NCI-H446 treated with DMSO at 0.1 percent for 48 hours (cell line): Measurements from ENCODE around the gene PLCB1.
"Not testable (repeated sequence)": the region's sequence is repeated elsewhere in the genome, so short reads cannot be mapped to it uniquely, and the experiment has no call there.

ENCODE experiments used
- DNase-seq: peaks from one replicate; lab custom pipeline; 2025; lab: John Stamatoyannopoulos, UW

The PLCB1 gene

DNA sequence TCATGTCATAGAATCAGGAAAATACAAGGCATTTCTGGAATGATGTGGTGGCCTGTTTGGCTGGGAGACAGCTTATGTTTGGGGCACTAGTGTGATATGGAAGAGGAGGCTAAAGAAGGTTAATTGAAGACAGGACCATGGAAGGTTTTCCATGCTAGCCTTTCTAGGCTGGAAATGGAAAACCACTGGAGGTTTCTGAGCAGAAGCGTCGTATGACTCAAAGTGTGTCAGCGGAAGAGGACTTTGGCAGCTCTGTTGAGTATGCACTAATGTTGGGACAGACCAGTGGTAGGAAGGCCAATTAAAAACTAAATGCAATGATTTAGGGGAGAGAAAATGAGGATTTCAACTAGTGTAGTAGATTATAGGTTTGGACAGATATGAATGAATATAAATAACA is 413.1 kb downstream of the PLCB1 start:
- DNase-seq, result no peak

DNA sequence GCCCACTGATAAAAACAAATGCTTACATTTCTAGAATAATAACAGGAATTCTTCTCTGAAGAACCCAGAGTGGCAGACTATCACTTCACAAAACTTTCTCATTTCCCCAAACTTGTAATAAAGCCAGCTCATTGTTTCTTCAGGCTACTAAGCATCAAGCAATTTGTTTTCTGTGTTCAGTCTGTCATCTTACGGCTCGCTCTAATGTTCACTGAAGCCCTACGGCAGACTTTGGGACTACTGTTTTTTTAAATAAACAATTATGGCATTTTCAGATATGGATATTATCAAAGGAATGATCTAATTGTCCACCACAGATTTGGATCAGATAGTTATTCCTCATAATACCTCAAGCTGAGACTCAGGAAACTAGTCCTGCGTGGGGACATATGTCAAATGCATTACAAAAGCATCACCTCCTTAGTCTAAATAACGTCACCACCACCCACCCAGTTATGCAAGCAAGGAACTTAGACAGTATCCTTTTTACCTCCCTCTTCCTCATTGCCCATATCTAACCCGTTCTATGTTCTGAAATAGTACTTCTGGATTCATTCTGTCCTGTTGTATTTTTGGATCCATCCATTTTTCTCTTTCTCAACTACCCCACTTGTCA is 415.1 kb downstream of the PLCB1 start:
- DNase-seq, result no peak

DNA sequence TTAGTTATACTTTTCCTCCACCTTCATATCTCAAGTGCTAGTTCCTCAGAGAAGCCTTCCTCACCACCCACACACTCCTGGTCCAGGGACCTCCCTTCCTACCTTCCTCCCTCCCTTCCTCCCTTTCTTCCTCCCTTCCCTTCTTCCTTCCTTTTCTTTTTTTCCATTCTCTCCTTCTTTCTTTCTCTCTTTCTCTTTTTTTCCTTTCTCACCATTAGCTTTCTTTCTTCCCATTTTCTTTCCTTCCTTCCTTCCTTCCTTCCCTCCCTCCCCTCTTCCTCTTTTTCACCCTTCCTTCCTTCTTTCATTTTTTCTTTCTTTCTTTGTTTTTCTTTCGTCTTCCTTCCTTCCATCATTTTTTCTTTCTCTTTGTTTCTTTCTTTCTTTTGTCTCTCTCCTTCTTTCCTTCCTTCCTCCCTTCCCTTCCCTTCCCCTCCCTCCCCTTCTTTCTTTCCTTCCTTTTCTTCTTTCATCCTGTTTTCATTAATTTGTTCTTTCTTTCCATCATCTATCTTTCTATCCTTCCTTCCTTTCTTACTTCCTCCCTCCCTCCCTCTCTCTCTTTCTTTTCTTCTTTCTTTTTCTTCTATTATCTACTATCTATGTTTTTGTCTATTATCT is 416.0 kb downstream of the PLCB1 start:
- DNase-seq, result no peak

DNA sequence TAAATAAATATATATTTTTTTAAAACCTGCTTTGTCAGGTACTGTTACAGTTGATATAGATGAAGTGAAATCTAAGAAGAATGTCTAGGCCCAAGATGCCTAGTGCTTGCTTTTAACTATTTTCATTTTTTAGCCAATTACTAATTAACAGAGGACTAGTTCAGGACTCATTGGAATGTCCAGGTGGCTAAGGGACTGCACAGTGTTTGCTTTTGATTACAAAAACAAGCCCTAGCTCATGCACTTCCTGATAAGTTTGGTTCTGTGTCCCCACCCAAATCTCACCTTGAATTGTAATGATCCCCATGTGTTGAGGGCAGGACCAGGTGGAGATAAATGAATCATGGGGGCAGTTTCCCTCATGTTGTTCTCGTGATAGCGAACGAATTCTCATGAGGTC is 417.1 kb downstream of the PLCB1 start:
- no peak for DNase-seq

- no peak for DNase-seq
Measured at GRCh38 chr20:8557711-8558110, 425.6 kb downstream of the PLCB1 start.

DNA sequence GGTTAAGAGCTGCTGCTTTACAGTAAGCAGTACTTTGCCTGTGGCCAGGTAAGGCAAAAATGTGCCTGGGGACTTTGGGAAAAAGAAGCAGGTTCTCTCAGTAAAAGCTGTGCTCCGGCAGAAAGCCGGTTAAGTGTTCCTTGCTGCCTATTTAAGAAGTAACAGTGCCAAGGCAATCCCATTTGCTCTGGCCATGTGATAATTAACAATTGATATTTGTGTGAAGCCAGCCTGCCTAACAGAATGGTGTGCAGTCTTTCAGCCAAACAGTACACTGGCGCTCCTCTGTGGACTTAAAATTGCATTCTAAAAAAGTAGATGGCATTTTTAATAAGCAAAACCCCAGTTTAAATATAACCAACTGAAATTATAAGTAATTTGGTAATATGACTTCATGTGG is 430.3 kb downstream of the PLCB1 start:
- no peak for DNase-seq

GRCh38 chr20:8568075-8568474 is 436.0 kb downstream of the PLCB1 start:
- DNase-seq, result no peak

- no peak for DNase-seq
Measured at GRCh38 chr20:8569766-8570165, 437.7 kb downstream of the PLCB1 start.

DNA sequence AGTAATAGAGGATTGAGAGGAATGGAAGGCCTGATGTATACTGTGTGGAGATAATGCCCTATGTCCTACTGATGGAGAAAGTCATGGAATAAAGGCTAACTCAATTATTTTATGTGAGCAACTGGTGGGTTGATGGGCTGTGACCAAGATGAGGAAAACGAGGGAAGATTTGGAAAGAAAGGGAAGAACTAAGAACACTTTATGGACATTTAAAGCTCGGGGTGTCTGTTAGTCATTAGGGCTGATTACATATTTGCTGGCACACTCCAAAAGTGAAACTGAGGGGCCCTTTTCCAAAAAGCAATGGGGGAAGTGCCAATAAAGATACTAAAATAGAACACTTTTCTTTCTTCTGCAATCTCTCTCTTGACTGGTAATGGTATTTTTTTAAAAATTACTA is 439.5 kb downstream of the PLCB1 start:
- DNase-seq, result no peak

- no peak for DNase-seq
Measured at GRCh38 chr20:8573686-8574085, 441.6 kb downstream of the PLCB1 start.

DNA sequence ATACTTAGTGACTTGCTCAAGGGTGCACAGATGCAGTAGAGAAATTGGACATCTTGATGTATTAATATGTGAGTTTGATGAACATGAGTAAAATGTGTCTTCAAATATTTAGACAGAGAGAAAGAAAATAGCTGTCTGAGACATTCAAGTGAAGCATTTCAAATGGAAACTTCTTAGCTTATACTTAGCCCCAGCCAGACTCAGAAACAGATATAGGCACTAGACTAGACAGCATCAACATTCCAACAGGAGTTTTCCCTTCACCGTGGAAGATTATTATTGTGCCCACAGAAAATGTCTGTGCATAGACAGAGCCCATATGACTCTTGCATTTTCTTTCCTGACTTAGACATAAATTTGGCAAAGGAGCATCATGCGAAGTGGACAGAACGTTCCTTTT is 443.0 kb downstream of the PLCB1 start:
- DNase-seq, result no peak

DNA sequence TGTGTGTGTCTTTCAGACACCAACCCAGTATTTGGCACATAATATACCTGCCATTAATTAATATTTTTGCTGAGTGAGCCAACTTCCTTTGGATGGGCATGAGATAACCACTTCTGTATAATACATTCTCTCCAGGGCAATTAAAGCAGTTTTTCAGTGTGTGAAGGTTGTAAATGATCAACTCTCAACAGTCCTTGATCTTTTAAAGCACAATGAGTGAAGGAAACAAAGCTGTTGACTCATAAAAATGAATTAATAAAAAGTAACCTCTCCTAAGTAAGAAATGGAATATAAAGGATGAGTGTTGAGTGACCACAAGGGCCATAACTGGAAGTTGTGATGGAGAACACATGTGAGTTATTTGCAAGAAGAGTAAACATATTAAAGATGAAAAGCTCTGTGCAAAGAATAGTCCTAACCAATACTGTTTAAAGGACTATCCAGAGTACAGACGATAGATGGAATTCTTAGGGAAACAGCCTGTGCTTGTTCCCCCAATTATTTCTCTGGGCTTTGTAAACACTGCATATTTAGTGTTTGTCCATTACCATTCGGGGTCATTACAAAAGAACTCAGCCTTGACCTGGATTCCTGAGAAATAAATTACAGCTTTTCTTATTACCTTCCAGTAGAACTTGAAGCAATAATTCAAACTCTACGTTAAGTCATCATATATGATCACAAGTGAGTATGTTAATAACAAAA is 446.2 kb downstream of the PLCB1 start:
- DNase-seq, result peak; percentile 39

DNA sequence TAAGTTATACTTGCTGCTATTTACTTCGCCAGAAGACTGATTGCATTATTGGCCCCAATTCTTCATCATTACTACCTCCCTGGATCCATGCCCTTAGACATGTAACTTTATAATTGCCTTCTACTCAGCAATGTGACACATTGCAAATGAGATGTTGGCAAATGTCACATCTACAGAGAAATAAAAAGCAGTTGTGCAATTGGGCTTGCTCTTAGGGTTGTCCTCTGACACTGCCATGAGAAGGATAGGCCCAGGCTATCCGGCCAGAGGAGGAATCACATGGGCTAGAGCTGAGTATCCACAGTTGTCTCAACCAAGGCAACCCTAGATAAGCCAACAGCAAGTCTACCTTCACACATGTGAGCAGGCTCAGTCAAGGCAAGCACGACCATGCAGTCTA is 447.0 kb downstream of the PLCB1 start:
- peak; percentile 48 for DNase-seq

DNA sequence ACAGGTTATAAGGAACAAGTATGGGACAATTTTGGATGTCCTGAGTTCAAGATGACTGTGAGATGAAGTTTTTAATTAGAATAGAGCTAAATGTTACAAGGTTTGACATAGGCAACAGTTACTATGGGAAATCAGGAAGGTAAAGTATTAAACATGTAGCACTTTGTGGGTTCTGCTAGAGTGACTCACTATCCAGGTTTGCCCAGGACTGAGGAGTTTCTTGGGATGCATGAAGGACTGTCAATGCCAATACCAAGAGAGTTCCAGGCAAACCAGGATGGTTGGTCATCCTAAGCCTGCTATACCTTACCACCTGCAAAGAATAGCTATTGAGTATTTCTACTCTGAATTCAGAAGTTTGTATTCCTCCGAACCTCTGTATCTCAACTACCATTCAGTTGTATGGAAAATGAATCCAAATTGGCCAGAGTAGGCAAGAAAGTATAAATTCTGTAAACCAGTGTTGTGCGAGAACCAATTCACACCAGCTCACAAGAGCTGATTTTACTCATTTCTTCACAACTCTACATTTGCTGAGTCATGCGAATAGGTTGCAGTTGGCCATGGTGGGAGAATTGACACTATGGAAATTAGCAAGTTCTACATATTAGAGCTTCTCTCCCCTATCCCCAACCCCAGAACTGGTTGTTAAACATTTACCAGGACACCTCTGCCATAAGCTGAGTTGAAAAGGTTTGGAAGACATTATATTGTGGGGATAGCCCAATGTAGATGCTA is 449.5 kb downstream of the PLCB1 start:
- no peak for DNase-seq

DNA sequence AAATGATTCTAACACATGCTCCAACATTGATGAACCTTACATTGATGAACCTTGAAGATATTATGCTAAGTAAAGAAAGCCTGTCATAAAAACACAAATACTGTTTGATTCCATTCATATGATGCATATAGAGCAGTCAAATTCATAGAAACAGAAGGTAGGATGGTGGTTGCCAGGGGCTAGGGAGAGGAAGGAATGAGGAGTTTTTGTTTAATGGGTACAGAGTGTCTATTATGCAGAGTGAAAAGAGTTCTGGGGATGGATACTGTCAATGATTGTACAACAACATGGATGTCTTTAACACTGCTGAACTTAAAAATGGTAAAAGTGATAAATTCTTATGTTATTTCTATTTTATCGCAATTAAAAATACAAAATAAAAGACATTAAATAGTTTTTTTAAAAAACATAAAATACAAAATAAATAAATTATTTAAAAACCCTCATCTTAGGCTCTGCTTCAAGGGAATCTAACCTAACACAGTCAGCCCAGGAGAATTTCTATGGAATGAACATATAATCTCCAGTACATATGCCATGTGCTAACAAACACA is 451.0 kb downstream of the PLCB1 start:
- DNase-seq, result no peak

DNA sequence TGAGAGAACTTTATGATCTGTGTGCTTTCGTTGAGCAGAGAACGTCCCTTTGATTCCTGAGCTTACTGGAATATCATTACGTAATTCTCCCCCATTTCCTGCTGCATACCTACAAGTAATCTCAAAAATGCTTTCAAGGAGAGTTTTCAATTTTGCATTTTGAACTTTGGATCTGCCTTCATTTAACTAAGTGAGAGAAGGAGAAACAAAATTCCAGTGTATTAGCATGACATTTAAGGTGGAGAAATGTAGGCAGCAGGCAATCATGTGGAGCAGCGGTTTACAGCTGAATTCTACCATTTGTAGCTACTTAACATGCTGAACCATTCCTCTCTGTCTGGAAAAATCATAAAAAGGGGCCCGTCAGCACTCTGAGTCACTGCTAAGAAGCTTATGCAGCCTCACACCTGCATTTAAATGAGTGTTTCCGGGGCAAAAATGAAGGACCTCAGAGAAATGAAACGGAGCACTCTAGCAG is 451.5 kb downstream of the PLCB1 start:
- DNase-seq, result no peak

DNA sequence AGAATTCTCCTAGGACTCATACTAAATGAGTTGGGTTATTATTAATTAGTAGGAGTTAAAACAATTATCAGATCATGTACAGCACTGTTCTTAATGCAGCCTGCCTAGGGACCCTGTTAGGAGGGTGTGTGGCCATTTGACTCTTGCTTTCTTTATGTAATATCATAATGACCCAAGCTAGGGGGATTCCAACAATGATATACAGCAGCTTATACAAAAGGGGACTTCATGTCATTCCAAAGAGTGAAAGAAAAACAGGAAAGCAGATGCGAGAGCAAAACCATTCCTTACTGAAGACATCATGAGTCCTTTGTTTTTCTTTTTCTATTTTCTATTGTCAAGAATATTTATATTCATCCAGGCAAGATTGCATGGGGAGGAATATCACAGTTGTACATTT is 455.2 kb downstream of the PLCB1 start:
- no peak for DNase-seq

DNA sequence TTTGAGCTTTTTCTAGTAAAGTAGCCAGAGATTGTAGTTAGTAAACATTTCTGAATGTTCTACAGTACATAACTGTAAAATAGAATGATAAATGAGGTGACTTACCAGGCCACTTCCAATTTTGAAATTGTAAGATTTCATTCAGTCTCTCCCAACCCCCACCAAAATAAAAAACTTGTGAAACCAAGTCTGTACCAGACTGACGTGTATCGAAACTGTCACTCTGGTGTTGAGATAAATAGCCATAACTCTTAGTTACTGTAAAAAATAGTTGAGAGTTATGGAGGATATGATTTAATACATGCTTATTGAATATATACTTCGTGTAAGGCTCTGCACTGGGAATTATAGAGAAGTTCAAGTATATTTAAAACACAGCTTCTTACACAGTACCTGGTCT is 455.7 kb downstream of the PLCB1 start:
- DNase-seq, result no peak

DNA sequence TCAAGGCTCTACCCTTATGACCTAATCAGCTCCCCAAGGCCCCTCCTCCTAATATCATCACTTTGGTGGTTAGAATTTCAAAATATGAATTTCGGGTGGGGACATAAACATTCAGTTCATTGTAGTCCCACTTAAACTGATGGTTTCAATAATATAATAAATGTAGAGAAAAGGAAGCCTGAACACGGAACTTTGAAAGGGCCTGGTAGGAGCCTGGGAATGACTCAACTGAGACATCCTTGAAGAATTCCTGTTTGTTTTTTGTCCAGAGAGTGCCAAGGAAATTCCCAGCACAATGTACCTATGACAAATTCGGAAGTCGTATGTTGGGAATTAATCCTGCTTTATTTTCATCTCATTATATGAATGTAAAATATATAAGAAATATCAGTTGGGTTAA is 457.9 kb downstream of the PLCB1 start:
- DNase-seq, result no peak

DNA sequence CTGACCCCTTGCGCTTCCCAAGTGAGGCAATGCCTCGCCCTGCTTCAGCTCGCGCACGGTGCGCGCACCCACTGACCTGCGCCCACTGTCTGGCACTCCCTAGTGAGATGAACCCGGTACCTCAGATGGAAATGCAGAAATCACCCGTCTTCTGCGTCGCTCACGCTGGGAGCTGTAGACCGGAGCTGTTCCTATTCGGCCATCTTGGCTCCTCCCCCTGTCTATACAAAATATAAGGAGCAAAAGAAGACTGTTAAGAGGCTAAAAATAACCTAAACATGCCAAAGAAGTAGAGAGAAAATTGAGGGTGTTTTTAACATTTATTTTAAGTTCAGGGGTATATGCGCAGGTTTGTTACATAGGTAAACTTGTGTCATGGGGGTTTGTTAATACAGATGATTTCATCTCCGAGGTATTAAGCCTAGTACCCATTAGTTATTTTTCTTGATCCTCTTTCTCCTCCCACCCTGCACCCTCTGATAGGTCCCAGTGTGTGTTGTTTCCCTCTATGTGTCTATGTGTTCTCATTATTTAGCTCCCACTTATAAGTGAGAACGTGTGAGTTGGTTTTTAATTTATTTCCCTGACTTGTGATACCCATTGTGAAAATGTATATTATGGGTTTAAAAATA is 469.0 kb downstream of the PLCB1 start:
- DNase-seq, result not testable (repeated sequence)

- no peak for DNase-seq
Measured at GRCh38 chr20:8601542-8601912, 469.5 kb downstream of the PLCB1 start.
